ENCODE data around the gene NOCT.

- no peak for TF ChIP-seq ZNF140 (tag by site-specific recombination; IDR thresholded peaks at IDR 0.05)
- TF ChIP-seq, protein P1, sequence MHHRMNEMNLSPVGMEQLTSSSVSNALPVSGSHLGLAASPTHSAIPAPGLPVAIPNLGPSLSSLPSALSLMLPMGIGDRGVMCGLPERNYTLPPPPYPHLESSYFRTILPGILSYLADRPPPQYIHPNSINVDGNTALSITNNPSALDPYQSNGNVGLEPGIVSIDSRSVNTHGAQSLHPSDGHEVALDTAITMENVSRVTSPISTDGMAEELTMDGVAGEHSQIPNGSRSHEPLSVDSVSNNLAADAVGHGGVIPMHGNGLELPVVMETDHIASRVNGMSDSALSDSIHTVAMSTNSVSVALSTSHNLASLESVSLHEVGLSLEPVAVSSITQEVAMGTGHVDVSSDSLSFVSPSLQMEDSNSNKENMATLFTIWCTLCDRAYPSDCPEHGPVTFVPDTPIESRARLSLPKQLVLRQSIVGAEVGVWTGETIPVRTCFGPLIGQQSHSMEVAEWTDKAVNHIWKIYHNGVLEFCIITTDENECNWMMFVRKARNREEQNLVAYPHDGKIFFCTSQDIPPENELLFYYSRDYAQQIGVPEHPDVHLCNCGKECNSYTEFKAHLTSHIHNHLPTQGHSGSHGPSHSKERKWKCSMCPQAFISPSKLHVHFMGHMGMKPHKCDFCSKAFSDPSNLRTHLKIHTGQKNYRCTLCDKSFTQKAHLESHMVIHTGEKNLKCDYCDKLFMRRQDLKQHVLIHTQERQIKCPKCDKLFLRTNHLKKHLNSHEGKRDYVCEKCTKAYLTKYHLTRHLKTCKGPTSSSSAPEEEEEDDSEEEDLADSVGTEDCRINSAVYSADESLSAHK (tag by site-specific recombination; IDR thresholded peaks at IDR 0.05), result no peak
- TF ChIP-seq, protein P2, sequence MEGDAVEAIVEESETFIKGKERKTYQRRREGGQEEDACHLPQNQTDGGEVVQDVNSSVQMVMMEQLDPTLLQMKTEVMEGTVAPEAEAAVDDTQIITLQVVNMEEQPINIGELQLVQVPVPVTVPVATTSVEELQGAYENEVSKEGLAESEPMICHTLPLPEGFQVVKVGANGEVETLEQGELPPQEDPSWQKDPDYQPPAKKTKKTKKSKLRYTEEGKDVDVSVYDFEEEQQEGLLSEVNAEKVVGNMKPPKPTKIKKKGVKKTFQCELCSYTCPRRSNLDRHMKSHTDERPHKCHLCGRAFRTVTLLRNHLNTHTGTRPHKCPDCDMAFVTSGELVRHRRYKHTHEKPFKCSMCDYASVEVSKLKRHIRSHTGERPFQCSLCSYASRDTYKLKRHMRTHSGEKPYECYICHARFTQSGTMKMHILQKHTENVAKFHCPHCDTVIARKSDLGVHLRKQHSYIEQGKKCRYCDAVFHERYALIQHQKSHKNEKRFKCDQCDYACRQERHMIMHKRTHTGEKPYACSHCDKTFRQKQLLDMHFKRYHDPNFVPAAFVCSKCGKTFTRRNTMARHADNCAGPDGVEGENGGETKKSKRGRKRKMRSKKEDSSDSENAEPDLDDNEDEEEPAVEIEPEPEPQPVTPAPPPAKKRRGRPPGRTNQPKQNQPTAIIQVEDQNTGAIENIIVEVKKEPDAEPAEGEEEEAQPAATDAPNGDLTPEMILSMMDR (tag by site-specific recombination; IDR thresholded peaks at IDR 0.05), result no peak
- TF ChIP-seq ZNF114 (tag by site-specific recombination; IDR thresholded peaks at IDR 0.05), result no peak
- TF ChIP-seq ZNF146 (tag by site-specific recombination; IDR thresholded peaks at IDR 0.05), result no peak
Observed at GRCh38 chr4:139060591-139060990, 45.0 kb downstream of the NOCT start.
